Trophoblast cell (in vitro differentiated cells and primary cell): ENCODE measurements around the gene FCER1G.
A peak's percentile ranks its signal among the peaks of the same experiment; 100 is the strongest.

Experiments used
- DNase-seq, 2 donors: peaks; one replicate each; pipeline ENCODE4 v3.0.0-alpha.2; 2016
- H2AFZ ChIP-seq: 2 replicates; pipeline ENCODE4 v1.6.1; 2013; ENCODE audit warnings: low read length, moderate library complexity, mild to moderate bottlenecking; ENCODE audit not compliant: insufficient read depth, poor library complexity
- H2AK5ac ChIP-seq: 2 replicates; pipeline ENCODE4 v1.6.1; 2013; ENCODE audit warnings: mild to moderate bottlenecking, low read length
- H2BK120ac ChIP-seq: 2 replicates; pipeline ENCODE4 v1.6.1; 2013; ENCODE audit warnings: low read length, mild to moderate bottlenecking, moderate library complexity; ENCODE audit not compliant: insufficient read depth, poor library complexity
- H2BK12ac ChIP-seq: 2 replicates; pipeline ENCODE4 v1.6.1; 2013; ENCODE audit warnings: mild to moderate bottlenecking, low read length, moderate library complexity
- H2BK5ac ChIP-seq: 2 replicates; pipeline ENCODE4 v1.6.1; 2013; ENCODE audit warnings: low read length, low read depth, moderate library complexity, mild to moderate bottlenecking; ENCODE audit not compliant: poor library complexity
- H3K14ac ChIP-seq: 2 replicates; pipeline ENCODE4 v1.6.1; 2013; ENCODE audit warnings: mild to moderate bottlenecking, low read length
- H3K18ac ChIP-seq: 2 replicates; pipeline ENCODE4 v1.6.1; 2013; ENCODE audit warnings: mild to moderate bottlenecking, low read length
- H3K23ac ChIP-seq: 2 replicates; pipeline ENCODE4 v1.6.1; 2013; ENCODE audit warnings: low read length
- H3K27ac ChIP-seq: 2 replicates; pipeline ENCODE4 v1.5.1; 2013; ENCODE audit warnings: low read depth, mild to moderate bottlenecking, inconsistent platforms, low read length, moderate library complexity
- H3K27me3 ChIP-seq: 2 replicates; pipeline ENCODE4 v1.6.1; 2013; ENCODE audit warnings: inconsistent platforms, mild to moderate bottlenecking, low read length, moderate library complexity; ENCODE audit not compliant: insufficient read depth
- H3K36me3 ChIP-seq, 2 experiments: 1 replicate in 1 of 2; 2 replicates in 1 of 2; pipeline ENCODE4 v1.6.1; 2013; ENCODE audit warnings: low read length in 2 of 2, mild to moderate bottlenecking in 2 of 2, moderate library complexity in 1 of 2; ENCODE audit not compliant: insufficient read depth in 2 of 2, control insufficient read depth in 1 of 2
- H3K4ac ChIP-seq: 2 replicates; pipeline ENCODE4 v1.6.1; 2013; ENCODE audit warnings: low read depth, mild to moderate bottlenecking, low read length, moderate library complexity
- H3K4me1 ChIP-seq, 2 experiments: 1 replicate in 1 of 2; 2 replicates in 1 of 2; pipeline ENCODE4 v1.6.1; 2013; ENCODE audit warnings: low read length in 2 of 2, mild to moderate bottlenecking in 2 of 2, moderate library complexity in 1 of 2; ENCODE audit not compliant: insufficient read depth in 2 of 2, control insufficient read depth in 1 of 2
- H3K4me2 ChIP-seq: 2 replicates; pipeline ENCODE4 v1.6.1; 2013; ENCODE audit warnings: inconsistent platforms, mild to moderate bottlenecking, low read length, moderate library complexity
- H3K4me3 ChIP-seq: 2 replicates; pipeline ENCODE4 v1.5.1; 2013; ENCODE audit warnings: mild to moderate bottlenecking, low read depth, low read length, inconsistent platforms
- H3K79me1 ChIP-seq: one replicate; pipeline ENCODE4 v1.6.1; 2013; ENCODE audit warnings: low read length
- H3K79me2 ChIP-seq: 2 replicates; pipeline ENCODE4 v1.6.1; 2013; ENCODE audit warnings: low read length, mild to moderate bottlenecking; ENCODE audit not compliant: control insufficient read depth, insufficient read depth, poor library complexity
- H3K9ac ChIP-seq: 2 replicates; pipeline ENCODE4 v1.6.1; 2013; ENCODE audit warnings: mild to moderate bottlenecking, low read length
- H3K9me3 ChIP-seq: 2 replicates; pipeline ENCODE4 v1.6.1; 2013; ENCODE audit warnings: low read depth, mild to moderate bottlenecking, control low read depth, inconsistent platforms, low read length; ENCODE audit not compliant: insufficient read depth
- H4K12ac ChIP-seq: 2 replicates; pipeline ENCODE4 v1.6.1; 2013; ENCODE audit warnings: low read depth, mild to moderate bottlenecking, low read length, moderate library complexity
- H4K8ac ChIP-seq: 2 replicates; pipeline ENCODE4 v1.6.1; 2013; ENCODE audit warnings: low read depth, mild to moderate bottlenecking, low read length, moderate library complexity
- H4K91ac ChIP-seq: one replicate; pipeline ENCODE4 v1.6.1; 2013; ENCODE audit warnings: low read depth, mild to moderate bottlenecking, low read length, moderate library complexity
- WGBS: extraction: QIAGEN DNeasy Blood & Tissue Kit; methylation state at CpG from one replicate; pipeline ENCODE4 v1.1.7; 2013; ENCODE audit warnings: missing lambda C conversion rate; ENCODE audit not compliant: insufficient read length, insufficient coverage; ENCODE audit errors: extremely low coverage; 5-methylcytosine and 5-hydroxymethylcytosine counted together

The FCER1G gene

DNA sequence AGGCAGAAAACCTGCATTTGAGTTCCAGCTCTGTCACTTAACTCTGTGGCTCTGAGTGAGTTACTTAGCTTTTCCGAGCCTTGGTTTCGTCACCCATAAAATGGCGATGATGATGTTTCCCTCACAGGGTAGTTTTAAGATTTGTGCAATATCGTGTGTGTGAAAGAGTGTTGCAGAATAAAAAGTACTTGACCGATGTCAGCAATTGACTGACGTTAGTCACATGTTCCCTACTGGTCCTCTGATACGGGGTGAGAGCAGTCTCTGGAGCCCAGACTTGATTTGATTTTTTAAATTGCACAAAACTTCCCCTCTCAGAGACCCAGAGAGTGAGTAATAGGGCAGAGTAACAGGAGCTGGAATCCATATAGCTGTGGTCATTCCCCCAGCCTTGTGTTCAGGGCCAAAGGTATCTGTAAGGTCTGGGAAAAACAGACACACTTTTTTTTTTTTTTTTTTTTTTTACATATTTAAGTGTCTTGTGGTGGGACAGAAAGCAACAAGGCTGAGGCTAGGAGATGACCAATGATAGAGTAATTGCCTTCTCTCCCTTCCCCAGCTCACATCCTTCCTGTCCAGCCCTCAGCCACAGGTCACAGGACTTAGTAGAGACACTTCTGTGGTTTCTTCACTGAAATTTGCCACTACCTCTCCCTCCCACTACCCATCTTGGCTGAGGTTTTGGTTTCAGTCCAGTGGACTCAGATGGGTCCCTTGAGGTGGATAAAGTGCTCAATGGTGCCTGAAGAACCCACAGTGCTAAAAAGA lies 2.0 kb downstream of the FCER1G start:
- H3K4me1 ChIP-seq = peaks cover 26 to 32% of the 10 kb centered on the region in 2 experiments
- no peak overlapping the region for H2AK5ac ChIP-seq
- peak overlapping the region; percentile 85 for H3K27ac ChIP-seq
- no peak overlapping the region for H3K9ac ChIP-seq
- peak overlapping the region; percentile 39 for H4K8ac ChIP-seq
- peaks cover 20 to 28% of the 10 kb centered on the region in 2 experiments for H3K36me3 ChIP-seq
- H2AFZ ChIP-seq = no peak overlapping the region
- no peak overlapping the region for H4K12ac ChIP-seq
- peaks cover 19% of the 10 kb centered on the region for H3K79me1 ChIP-seq
- peak overlapping the region; percentile 68 for H2BK5ac ChIP-seq
- peak overlapping the region; percentile 51 for H2BK12ac ChIP-seq
- no CpG with 5 or more reads among the region's 7 CpGs for WGBS
- peak overlapping the region; percentile 66 for H3K18ac ChIP-seq
- H3K4me3 ChIP-seq = no peak overlapping the region
- peaks cover 2% of the 10 kb centered on the region for H3K9me3 ChIP-seq
- H3K14ac ChIP-seq = peak overlapping the region; percentile 81
- peak overlapping the region; percentile 72 for H3K4ac ChIP-seq
- H4K91ac ChIP-seq = peak overlapping the region; percentile 86
- H3K27me3 ChIP-seq = no peaks in the 10 kb centered on the region
- H3K79me2 ChIP-seq = no peaks in the 10 kb centered on the region
- peak overlapping the region; percentile 2 for H3K4me2 ChIP-seq
- peak; percentile 23 to 55 for DNase-seq
- H2BK120ac ChIP-seq = peak overlapping the region; percentile 79
- no peak overlapping the region for H3K23ac ChIP-seq

DNA sequence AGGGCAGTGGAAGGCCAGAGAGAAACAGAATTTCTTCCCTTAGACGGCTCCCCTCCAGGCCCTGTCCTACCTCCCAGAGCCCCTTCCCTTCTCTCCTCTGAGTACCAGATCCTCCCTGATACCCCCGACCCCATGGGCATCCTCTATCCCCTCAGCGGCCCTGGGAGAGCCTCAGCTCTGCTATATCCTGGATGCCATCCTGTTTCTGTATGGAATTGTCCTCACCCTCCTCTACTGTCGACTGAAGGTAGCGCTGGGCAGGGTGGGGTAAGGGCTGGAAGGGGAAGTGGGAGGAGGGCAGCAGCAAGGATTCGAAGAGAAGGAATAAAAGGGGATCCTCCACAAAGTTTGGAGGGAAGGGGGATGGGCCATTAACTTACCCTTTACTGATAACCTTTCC lies 2.7 kb downstream of the FCER1G start:
- Histone ChIP-seq H4K8ac (peak overlapping the region; percentile 39), H3K27ac (peak overlapping the region; percentile 85), H3K27me3 (no peaks in the 10 kb centered on the region), H3K36me3 (peaks cover 16 to 22% of the 10 kb centered on the region in 2 experiments), H2AFZ (no peak overlapping the region), H3K23ac (no peak overlapping the region), H2AK5ac (peak overlapping the region; percentile 90), H3K4ac (peak overlapping the region; percentile 72), H2BK12ac (peak overlapping the region; percentile 51), H4K91ac (peak overlapping the region; percentile 86), H2BK120ac (peak overlapping the region; percentile 79), H3K4me3 (no peak overlapping the region), H3K9me3 (no peaks in the 10 kb centered on the region), H2BK5ac (peak overlapping the region; percentile 68), H3K9ac (no peak overlapping the region), H3K14ac (peak overlapping the region; percentile 81), H3K4me2 (no peak overlapping the region), H4K12ac (no peak overlapping the region), H3K79me2 (no peaks in the 10 kb centered on the region), H3K79me1 (peaks cover 22% of the 10 kb centered on the region), H3K4me1 (peaks cover 26 to 32% of the 10 kb centered on the region in 2 experiments), H3K18ac (peak overlapping the region; percentile 66)
- no CpG with 5 or more reads among the region's 6 CpGs for WGBS
- no peak for DNase-seq

DNA sequence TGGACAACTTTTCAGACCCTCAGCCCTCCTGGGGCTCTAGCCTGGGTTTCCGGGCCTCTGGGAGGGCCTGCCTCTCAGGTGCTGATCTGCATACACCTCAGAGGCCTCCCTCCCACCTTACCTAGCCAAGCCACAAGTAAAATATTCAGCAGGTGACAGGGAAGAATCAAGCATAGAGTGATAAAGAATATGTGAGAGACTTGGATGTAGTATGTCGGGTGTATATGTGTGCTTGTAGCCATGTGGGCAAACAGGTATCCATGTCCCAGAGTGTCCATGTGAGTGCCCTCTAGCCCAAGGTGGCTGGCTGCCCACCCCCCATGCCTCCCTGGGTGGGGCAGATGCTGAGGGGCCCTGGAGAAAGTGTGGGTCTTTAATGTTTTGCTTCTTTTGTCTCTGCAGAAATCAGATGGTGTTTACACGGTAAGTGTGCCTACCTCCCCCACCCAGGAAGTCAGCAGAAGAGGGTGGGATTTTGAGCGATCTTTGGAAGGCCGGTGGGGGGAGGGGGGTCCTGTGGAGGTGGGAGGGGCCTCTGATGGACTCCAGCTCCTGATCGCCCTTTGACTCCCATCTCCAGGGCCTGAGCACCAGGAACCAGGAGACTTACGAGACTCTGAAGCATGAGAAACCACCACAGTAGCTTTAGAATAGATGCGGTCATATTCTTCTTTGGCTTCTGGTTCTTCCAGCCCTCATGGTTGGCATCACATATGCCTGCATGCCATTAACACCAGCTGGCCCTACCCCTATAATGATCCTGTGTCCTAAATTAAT lies 3.4 kb downstream of the FCER1G start:
- H3K4me3 ChIP-seq = no peak overlapping the region
- peak overlapping the region; percentile 47 for H2BK12ac ChIP-seq
- no peaks in the 10 kb centered on the region for H3K79me2 ChIP-seq
- peaks cover 26 to 32% of the 10 kb centered on the region in 2 experiments for H3K4me1 ChIP-seq
- no peak overlapping the region for H3K18ac ChIP-seq
- peaks cover 24% of the 10 kb centered on the region for H3K79me1 ChIP-seq
- no peak overlapping the region for H3K4me2 ChIP-seq
- no peak overlapping the region for H3K14ac ChIP-seq
- no peak overlapping the region for H2BK120ac ChIP-seq
- H3K36me3 ChIP-seq = peaks cover 12 to 15% of the 10 kb centered on the region in 2 experiments
- H4K12ac ChIP-seq = no peak overlapping the region
- no peak overlapping the region for H2AFZ ChIP-seq
- H3K9me3 ChIP-seq = no peaks in the 10 kb centered on the region
- no peak overlapping the region for H2AK5ac ChIP-seq
- H3K9ac ChIP-seq = no peak overlapping the region
- no peak overlapping the region for H3K27ac ChIP-seq
- H2BK5ac ChIP-seq = no peak overlapping the region
- no peak for DNase-seq
- H3K4ac ChIP-seq = no peak overlapping the region
- no CpG with 5 or more reads among the region's 8 CpGs for WGBS
- H4K91ac ChIP-seq = peak overlapping the region; percentile 86
- no peaks in the 10 kb centered on the region for H3K27me3 ChIP-seq
- no peak overlapping the region for H4K8ac ChIP-seq
- no peak overlapping the region for H3K23ac ChIP-seq

DNA sequence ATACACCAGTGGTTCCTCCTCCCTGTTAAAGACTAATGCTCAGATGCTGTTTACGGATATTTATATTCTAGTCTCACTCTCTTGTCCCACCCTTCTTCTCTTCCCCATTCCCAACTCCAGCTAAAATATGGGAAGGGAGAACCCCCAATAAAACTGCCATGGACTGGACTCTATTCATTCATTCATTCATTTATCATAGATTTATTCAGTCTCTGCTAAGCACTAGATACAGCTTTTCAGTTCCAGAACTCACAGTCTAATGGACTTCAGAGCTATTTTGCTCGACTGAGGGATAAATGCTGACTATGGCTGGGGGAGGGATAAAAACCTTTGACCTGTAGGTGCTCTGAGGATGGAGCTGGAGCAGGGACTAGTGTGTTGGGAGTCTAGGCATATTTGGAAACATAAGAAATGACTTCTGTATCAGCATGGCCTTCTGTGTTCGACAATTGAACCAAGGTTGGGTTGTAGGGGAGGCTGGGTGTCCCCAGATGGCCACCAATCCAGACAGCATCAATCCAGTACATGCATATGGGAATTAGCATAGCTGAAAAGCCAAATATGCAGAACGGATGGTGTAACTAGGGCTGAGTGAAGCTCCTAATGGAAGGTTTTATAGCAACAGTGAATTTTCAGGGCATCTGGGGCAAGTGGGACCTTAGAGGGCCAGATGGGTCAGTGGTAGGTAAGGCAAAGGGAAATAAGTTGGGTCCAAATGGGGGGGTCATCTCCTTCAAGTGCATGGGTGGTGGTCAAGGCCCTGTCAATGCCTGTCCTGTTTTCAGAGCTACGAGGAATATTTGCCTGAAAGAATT lies 4.2 kb downstream of the FCER1G start:
- Histone ChIP-seq H3K4me2 (no peak overlapping the region), H3K79me2 (no peaks in the 10 kb centered on the region), H3K36me3 (peaks cover 6 to 8% of the 10 kb centered on the region in 2 experiments), H3K79me1 (peaks cover 25% of the 10 kb centered on the region), H2AK5ac (no peak overlapping the region), H2BK12ac (peak overlapping the region; percentile 47), H3K14ac (peak overlapping the region; percentile 8), H3K4ac (no peak overlapping the region), H3K27me3 (no peaks in the 10 kb centered on the region), H3K27ac (no peak overlapping the region), H3K9ac (no peak overlapping the region), H3K9me3 (no peaks in the 10 kb centered on the region), H3K4me3 (no peak overlapping the region), H2BK5ac (no peak overlapping the region), H3K23ac (no peak overlapping the region), H3K4me1 (peaks cover 28 to 32% of the 10 kb centered on the region in 2 experiments), H4K12ac (no peak overlapping the region), H2AFZ (no peak overlapping the region), H2BK120ac (no peak overlapping the region), H3K18ac (no peak overlapping the region), H4K8ac (no peak overlapping the region), H4K91ac (peak overlapping the region; percentile 33)
- no peak for DNase-seq
- WGBS = no CpG with 5 or more reads among the region's 5 CpGs
